NT2/D1 (cell line): ENCODE measurements around the gene SLC6A2.

Experiments
- SUZ12 ChIP-seq: IDR thresholded peaks from 2 replicates; pipeline ENCODE4 v1.6.1; 2011; ENCODE audit not compliant: insufficient read length, insufficient read depth; ENCODE audit errors: extremely low read depth
- YY1 ChIP-seq: IDR thresholded peaks from 2 replicates; pipeline ENCODE4 v1.6.1; 2011; ENCODE audit not compliant: insufficient read length, insufficient read depth
- ZNF274 ChIP-seq: IDR thresholded peaks from 2 replicates; pipeline ENCODE4 v1.6.1; 2011; ENCODE audit warnings: mild to moderate bottlenecking, low read depth, low read length

DNA sequence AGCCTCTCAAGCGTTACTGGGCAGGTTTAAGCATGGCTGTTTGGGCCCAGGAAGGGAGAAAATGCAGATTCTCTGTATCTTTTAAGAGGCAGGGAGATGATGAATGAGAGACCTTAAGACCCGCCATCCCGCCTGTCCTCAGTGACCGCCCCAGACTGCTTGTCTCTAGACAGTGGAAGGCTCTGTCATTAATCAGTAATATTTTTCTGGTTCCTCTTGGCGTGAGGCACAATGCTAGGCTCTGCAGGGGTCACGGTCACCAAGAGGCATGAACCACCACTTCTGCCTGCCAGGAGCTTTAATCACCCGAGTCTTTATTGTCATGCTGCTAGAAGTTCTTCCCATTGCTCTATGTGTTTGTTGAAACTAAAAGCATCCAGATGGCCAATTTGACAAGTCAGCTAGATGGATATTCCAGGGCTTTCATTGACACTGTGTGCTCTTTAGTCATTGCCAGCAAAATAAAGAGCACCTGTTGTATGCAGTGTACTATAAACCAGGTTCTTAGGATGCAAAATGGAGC is 3.2 kb downstream of the SLC6A2 start:
- no peak for TF ChIP-seq YY1
- no peak for TF ChIP-seq ZNF274
- no peak for TF ChIP-seq SUZ12
